Fibroblast of pulmonary artery (primary cell): Measurements from ENCODE around the gene ARHGAP10.

Experiments used
- DNase-seq: peaks from one replicate; pipeline ENCODE4 v3.0.0-alpha.2; 2010; ENCODE audit warnings: low read depth
- H3K4me3 ChIP-seq: replicated peaks from 2 replicates; pipeline ENCODE4 v1.5.1; 2011; ENCODE audit warnings: low read depth, mild to moderate bottlenecking, control low read depth, low read length, moderate library complexity
- TF ChIP-seq, protein P1 (sequence below): IDR thresholded peaks from 2 replicates; pipeline ENCODE4 v1.5.1; 2011; ENCODE audit warnings: mild to moderate bottlenecking, control low read depth, low read length, inconsistent platforms; ENCODE audit errors: missing control alignments

ARHGAP10 gene

DNA sequence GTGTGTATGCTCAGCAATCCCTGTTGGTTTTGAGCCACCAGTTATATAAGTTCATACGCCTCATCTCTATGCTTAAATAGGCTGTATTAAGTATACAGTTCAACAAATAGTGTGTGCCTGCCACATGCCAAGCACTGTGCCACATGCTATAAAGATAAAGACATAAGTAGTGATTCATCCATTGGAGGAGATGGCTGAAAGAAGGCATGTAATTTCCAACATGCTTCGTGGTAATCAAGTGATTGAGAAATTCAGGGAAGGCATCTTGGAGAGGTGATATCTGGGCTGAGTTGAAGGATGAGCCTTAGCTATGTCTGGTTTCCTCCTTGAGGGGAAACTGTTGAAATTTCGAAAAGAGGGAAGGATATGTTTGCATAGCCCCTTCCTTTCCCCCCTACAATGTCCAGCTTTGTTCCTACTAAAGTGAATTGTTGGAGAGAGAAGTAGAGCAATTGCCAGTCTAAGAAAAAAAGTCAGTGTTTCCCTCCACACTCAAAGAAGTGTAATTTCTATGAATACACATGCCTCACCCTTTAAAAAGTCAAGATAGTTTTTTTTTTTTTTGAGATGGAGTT, 96.5 kb downstream of the ARHGAP10 start:
- peak; percentile 49 for DNase-seq

GRCh38 chr4:147829401-147830101, 97.7 kb downstream of the ARHGAP10 start:
- DNase-seq = peak; percentile 80
- H3K4me3 ChIP-seq = no peak overlapping the region
- TF ChIP-seq, protein P1, sequence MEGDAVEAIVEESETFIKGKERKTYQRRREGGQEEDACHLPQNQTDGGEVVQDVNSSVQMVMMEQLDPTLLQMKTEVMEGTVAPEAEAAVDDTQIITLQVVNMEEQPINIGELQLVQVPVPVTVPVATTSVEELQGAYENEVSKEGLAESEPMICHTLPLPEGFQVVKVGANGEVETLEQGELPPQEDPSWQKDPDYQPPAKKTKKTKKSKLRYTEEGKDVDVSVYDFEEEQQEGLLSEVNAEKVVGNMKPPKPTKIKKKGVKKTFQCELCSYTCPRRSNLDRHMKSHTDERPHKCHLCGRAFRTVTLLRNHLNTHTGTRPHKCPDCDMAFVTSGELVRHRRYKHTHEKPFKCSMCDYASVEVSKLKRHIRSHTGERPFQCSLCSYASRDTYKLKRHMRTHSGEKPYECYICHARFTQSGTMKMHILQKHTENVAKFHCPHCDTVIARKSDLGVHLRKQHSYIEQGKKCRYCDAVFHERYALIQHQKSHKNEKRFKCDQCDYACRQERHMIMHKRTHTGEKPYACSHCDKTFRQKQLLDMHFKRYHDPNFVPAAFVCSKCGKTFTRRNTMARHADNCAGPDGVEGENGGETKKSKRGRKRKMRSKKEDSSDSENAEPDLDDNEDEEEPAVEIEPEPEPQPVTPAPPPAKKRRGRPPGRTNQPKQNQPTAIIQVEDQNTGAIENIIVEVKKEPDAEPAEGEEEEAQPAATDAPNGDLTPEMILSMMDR = no peak

More for the DNA sequence above, 96.5 kb downstream of the ARHGAP10 start:
- H3K4me3 ChIP-seq = no peak overlapping the region
- TF ChIP-seq, protein P1 = no peak

- no peak for DNase-seq
- TF ChIP-seq, protein P1 = no peak
- H3K4me3 ChIP-seq = no peak overlapping the region
Observed at GRCh38 chr4:147830102-147830463, 98.2 kb downstream of the ARHGAP10 start.

- H3K4me3 ChIP-seq = no peak overlapping the region
- peak; percentile 58 for DNase-seq
- TF ChIP-seq, protein P1 = no peak
Observed at GRCh38 chr4:147830987-147831386, 99.1 kb downstream of the ARHGAP10 start.

GRCh38 chr4:147831551-147832171, 99.8 kb downstream of the ARHGAP10 start:
- no peak overlapping the region for H3K4me3 ChIP-seq
- TF ChIP-seq, protein P1 = no peak
- peak; percentile 82 for DNase-seq

DNA sequence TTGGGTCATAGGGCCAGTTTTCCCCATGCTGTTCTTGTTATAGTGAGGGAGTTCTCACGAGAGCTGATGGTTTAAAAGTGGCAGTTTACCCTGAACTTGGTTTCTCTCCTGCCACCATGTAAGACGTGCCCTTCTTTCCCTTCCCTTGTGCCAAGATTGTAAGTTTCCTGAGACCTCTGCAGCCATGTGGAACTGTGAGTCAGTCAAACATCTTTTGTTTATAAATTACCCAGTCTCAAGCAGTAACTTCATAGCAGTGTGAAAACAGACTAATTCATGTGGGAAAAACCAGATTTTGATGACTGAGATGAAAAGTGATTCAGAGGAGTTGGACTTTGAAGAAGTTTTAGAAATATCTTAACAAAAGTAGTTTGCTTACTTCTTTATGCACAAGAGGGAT, 101.4 kb downstream of the ARHGAP10 start:
- no peak for DNase-seq
- TF ChIP-seq, protein P1 = no peak
- no peak overlapping the region for H3K4me3 ChIP-seq
